Raji (cell line): ENCODE results near the gene TPRN.
A peak's percentile ranks its signal among the peaks of the same experiment; 100 is the strongest.

ENCODE experiments used
- POLR2A ChIP-seq: IDR thresholded peaks from 2 replicates; pipeline ENCODE4 v1.6.1; 2011; ENCODE audit warnings: low read depth, low read length, control low read depth; ENCODE audit not compliant: insufficient read depth

The TPRN gene, protein sequence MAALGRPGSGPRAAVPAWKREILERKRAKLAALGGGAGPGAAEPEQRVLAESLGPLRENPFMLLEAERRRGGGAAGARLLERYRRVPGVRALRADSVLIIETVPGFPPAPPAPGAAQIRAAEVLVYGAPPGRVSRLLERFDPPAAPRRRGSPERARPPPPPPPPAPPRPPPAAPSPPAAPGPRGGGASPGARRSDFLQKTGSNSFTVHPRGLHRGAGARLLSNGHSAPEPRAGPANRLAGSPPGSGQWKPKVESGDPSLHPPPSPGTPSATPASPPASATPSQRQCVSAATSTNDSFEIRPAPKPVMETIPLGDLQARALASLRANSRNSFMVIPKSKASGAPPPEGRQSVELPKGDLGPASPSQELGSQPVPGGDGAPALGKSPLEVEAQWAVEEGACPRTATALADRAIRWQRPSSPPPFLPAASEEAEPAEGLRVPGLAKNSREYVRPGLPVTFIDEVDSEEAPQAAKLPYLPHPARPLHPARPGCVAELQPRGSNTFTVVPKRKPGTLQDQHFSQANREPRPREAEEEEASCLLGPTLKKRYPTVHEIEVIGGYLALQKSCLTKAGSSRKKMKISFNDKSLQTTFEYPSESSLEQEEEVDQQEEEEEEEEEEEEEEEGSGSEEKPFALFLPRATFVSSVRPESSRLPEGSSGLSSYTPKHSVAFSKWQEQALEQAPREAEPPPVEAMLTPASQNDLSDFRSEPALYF

DNA sequence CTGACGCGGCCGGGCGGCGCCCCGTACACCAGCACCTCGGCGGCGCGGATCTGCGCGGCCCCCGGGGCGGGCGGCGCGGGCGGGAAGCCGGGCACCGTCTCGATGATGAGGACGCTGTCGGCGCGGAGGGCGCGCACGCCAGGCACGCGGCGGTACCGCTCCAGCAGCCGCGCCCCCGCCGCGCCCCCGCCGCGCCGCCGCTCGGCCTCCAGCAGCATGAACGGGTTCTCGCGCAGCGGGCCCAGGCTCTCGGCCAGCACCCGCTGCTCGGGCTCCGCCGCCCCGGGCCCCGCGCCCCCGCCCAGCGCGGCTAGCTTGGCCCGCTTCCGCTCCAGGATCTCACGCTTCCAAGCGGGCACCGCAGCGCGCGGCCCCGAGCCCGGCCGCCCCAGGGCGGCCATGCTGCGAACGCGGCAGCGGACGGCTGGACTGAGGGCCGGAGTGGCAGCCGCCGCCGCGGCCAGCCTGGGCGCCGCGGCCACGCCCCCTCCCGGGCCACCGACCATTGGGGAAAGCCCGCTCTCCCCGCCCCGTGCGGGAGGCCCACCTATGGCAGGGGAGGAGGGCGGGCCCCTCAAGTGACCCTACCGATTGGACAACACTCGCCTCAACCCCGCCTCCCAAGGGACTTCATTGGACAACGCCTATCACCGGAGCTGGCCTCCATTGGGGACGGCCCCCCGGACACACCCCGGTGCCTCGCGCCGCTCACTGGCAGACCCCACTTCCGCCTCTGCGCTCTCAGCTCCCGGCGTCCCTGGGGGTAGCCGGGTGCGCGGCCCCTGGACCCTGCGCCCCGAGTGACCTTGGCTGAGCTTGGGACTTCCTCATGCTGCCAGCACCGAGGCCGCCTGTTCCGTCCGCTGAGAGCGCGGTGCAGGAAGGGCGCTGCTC, at the start of gene TPRN:
Gene TPRN (minus strand): TSS at position 431 of the 894 bp plus-strand sequence. CDS start 30 bp downstream, at position 401.
- peak; percentile 89 for TF ChIP-seq POLR2A

DNA sequence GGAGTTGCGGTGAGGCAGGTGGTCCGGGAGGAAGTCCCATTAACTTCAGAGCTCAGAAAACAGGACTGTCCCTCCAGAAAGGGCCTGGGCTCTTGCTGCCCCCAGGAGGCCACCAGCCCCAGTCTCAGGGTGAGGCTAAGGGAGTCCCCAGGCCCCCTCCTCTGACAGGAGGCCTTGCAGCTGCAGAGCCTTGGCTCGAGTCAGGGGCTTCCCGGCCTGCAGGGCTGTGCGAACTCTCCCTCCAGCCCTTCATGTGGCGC, 47.3 kb upstream of the TPRN start:
- TF ChIP-seq POLR2A: no peak

DNA sequence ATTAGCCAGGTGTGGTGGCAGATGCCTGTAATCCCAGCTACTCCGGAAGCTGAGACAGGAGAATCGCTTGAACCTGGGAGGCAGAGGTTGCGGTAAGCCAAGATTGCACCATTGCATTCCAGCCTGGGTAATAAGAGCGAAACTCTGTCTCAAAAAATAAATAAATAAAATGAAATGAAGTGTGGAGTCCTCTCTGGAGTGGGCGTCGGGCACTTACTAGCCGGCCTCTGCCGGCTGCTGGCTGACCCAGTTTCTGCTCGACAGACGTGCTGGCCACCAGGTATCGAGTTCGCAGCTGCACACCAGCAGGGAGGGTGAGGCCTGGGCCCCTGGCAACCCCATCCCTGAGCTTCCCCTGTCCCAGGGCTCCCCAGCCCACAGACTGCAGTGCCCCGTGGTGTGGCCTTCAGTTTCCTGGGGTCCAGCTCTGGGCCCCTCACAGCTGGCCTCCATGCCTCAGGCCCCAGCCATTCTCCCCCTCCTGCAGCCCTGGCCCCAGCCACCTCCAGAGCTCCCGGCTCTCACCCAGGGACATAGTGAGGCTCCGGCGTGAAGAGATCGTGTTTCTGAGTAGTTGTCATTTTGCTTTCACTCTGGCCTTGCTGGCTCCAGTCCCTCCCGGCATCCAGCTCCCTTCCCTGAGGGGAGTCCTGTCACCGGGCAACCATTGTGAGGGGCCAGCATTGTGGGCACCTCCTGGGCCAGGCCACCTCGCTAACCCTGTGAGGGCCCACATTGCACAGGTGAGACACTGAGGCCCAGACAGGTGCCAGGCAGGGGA, 46.8 kb upstream of the TPRN start:
- TF ChIP-seq POLR2A: no peak

DNA sequence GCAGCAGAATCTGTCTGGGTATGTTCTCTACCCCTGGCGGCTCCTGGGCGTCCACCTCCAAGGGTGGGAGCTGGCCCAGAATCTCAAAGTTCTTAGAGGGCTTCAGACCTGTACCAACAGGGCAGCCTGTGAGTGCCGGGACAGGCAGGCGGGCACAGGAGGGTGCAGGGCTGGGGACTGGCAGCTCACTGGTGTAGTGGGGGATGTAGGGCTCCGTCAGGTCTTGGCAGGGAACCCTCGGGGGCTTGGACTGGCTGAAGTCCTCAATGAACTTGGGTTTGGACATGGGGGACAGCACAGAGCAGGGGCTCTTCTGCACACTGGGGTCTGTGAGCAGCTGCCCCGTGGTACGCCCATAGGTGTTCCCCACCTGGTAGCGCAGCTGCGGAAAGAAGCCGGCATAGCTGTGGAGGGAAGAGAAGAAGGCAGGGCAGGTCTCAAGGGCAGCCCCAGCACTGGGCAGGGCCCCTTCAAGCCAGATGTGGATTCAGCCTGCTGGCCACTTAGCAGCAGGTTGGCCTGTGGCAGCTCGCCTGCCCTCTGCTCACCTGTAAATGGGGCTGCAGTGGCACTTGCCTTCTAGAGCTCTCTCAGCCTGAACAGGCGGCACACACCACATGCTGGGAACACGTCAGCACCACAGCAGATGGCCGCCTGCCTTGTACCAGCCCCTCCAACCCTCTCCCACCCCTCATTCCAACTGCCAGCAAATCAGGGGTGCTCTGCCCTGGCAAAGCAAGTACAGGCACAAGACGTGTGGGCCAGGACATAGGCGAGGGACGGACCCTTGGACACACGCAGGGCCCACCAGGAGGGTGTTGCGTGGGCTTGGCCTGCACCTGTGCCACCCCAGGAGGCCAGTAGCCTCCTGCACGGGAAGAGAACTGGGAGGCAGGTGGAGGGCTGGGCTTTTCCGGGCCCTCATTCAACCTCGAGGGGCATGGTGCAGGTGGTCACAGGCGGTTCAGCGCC, 45.2 kb upstream of the TPRN start:
- no peak for TF ChIP-seq POLR2A

DNA sequence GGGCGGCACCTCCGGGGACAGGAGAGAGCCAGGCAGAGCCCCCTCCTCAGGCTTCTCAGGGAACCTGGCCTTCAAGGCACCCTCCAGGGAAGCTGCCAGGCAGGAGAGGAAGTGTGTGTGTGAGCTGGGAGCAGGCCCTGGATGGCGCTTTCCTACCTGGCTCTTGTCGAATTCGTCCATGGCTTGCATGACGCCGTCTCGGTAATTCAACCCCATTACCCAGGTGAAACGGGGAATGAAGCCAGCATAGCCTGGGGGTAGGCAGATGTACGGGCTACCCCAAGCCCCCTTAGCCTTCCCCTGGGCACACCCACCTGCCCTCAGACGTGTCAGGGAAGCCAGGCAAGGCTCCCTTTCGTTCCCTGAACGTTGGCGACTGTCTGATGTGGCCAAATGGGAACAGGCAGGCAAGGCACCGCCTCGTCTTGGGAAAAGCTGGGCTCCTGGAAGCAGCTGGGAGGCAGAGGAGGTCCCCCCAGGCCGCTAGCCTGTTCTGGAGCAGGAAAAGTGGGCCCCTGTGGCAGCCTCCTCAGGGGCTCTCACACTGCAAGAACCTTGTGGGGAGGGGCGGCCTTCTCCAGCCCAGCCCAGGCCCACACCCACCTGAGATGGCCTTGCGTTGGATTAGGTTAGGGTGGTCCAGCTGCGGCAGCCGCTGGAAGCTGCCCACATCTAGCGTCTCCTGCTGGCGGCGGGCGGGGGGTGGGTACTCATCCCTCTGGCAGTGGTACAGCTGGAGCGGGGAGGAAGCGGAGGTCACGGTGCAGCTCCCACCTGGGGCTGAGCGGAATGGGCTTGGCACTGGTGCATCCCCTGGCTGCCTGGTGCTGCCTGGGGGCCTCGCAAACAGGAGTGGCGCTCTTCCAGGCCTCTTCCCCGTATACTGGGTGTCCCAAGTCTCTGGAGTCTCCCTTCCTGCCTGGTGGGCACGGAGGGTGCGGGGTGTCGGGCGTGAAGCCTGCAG, 44.2 kb upstream of the TPRN start:
- 0 out of 2 replicates have a peak, but pooled peaks have one; percentile 9 for TF ChIP-seq POLR2A

DNA sequence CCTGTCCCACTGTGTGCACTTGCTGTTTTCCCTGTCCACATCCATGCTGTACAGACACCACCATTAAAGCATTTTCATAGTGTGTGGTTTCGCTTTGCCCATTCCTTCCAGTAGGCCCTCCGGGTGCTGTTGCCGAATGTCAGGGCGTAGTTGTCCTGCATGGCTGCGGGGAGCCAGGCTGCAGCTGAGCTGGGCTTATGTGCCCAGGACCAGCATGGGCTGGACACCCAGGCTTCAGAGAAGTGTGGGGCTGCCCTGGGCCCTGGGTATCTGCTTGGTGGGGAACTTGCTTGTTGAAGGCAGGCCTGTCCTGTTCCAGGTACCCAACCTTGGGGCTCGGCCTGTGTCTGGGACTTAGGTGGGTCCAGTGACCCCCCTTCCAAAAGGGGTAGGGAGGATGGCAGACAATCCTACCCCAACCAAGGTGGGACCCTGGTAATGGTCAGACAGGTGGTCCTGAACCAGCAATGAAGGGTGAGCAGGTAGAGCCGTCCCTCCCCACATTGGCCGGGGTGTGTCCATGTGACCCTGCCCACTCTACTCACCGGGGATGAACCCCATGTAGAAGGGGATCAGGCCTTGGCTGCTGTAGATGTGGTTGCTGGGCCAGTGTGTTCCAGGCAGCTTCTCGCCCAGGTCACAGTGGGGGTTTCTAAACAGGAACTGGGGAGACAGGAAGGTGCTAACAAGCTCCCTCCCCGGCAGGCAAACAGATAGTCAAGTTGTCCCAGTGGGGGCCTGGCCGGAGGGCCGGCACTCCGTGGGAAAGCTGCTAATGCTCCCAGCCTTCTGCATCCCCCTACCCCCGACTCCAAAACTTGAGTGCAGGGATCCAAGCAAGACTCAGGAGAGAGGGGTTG, 43.3 kb upstream of the TPRN start:
- peak; percentile 67 for TF ChIP-seq POLR2A

DNA sequence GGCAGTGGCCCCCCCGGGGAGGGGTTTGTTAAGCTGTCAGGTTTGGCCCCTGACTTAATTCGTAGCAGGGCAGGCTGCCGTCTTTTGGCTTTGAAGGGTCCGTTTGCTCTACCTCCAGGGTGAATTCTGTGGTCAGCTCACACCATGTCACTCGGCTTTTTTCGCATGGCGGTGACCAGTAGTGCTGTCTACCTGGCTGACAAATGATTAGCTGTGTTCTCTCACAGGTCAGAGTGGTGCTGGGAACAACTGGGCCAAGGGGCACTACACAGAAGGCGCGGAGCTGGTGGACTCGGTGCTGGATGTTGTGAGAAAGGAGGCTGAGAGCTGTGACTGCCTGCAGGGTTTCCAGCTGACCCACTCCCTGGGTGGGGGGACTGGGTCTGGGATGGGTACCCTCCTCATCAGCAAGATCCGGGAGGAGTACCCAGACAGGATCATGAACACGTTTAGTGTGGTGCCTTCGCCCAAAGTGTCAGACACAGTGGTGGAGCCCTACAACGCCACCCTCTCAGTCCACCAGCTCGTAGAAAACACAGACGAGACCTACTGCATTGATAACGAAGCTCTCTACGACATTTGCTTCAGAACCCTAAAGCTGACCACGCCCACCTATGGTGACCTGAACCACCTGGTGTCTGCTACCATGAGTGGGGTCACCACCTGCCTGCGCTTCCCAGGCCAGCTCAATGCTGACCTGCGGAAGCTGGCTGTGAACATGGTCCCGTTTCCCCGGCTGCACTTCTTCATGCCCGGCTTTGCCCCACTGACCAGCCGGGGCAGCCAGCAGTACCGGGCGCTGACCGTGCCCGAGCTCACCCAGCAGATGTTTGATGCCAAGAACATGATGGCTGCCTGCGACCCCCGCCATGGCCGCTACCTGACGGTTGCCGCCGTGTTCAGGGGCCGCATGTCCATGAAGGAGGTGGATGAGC, 42.0 kb upstream of the TPRN start:
- no peak for TF ChIP-seq POLR2A

DNA sequence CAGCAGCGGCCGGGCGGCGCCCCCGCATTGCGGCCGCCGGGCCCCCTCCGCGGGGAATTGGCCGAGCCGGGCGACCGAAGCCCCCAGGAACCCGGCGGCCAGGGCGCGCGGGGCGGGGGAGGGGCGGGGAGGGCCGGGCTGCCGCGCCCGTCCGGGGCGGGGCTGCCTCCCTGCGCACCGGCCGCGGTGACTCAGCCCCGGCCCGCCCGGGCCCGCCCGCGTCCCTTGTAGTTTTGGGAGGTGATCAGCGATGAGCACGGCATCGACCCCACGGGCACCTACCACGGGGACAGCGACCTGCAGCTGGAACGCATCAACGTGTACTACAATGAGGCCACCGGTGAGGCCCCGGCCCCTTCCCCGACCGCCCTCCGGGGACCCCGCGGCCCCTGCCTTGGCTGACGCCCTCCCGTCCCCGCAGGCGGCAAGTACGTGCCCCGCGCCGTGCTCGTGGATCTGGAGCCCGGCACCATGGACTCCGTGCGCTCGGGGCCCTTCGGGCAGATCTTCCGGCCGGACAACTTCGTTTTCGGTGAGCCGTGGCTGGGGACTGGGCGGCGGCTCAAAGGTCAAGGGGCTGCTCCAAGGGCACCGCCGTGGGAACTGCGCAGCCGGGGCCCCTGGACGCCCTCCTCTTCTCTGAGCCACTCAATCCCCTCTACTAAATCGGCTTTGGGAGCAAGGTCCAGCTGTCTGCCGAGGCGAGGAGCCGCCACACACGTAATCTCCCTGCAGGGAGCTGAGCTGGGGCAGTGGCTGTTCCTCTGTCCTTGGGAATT, 41.1 kb upstream of the TPRN start:
- TF ChIP-seq POLR2A: no peak

DNA sequence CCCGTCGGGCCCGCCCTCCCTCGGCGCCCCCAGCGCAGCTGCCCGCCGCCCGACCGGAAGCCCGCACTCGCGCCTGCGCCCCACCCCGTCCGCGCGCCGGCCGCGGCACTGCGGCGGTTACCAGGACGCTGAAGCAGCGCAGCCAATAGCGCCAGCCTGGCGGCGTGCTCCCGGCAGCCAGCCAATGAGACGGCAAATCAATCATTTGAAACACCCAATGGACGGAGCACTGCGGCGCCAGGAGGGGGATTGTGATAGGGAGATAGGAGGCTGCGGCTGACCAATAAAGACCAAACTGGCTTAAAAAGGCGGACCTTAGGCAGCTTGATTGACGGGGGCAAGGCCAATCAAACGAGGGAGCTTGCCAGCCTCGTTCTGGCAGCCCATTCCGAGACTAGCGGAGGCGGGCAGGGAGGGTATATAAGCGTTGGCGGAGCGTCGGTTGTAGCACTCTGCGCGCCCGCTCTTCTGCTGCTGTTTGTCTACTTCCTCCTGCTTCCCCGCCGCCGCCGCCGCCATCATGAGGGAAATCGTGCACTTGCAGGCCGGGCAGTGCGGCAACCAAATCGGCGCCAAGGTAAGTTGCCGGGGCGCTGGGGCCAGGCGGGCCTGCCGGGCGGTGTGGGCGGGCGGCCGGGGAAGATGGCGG, 40.4 kb upstream of the TPRN start, which contains the start of gene TUBB4B:
Gene TUBB4B (plus strand): TSS at position 447 of the 649 bp plus-strand sequence. CDS start 74 bp downstream, at position 521.
- peak; percentile 98 for TF ChIP-seq POLR2A
